ENCODE results near the gene SH3BGR. TPM values are rescaled to one million over a fixed set of nuclear protein-coding genes. Genes with fewer than 3 reads are reported as not detected.

The SH3BGR gene
- total and polyA plus RNA-seq, 12 donors, result 87.8 to 243 (median 144) TPM

GRCh38 chr21:39461419-39461818 lies 9.6 kb downstream of the SH3BGR start:
- no peak for DNase-seq
- H3K27me3 ChIP-seq, result no peaks in the 10 kb centered on the region
- TF ChIP-seq, protein P1, sequence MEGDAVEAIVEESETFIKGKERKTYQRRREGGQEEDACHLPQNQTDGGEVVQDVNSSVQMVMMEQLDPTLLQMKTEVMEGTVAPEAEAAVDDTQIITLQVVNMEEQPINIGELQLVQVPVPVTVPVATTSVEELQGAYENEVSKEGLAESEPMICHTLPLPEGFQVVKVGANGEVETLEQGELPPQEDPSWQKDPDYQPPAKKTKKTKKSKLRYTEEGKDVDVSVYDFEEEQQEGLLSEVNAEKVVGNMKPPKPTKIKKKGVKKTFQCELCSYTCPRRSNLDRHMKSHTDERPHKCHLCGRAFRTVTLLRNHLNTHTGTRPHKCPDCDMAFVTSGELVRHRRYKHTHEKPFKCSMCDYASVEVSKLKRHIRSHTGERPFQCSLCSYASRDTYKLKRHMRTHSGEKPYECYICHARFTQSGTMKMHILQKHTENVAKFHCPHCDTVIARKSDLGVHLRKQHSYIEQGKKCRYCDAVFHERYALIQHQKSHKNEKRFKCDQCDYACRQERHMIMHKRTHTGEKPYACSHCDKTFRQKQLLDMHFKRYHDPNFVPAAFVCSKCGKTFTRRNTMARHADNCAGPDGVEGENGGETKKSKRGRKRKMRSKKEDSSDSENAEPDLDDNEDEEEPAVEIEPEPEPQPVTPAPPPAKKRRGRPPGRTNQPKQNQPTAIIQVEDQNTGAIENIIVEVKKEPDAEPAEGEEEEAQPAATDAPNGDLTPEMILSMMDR (IDR thresholded peaks at IDR 0.05), result no peak
- H3K36me3 ChIP-seq, result peaks cover 0 to 21% (median 0%) of the 10 kb centered on the region in 9 donors
- no peak overlapping the region for H3K27ac ChIP-seq
- no peaks in the 10 kb centered on the region for H3K9me3 ChIP-seq
- intact Hi-C loops (cut with DNase I), result no loop called here
- no peak for ATAC-seq
- H3K4me3 ChIP-seq, result no peak overlapping the region
- 71% methylated on average over 3 of the region's 3 CpGs for WGBS, 2 donors
- H3K4me1 ChIP-seq, result peaks cover 0 to 5% (median 0%) of the 10 kb centered on the region in 9 donors

GRCh38 chr21:39463308-39463707 lies 11.5 kb downstream of the SH3BGR start:
- Histone ChIP-seq H3K9me3 (no peaks in the 10 kb centered on the region), H3K4me3 (no peak overlapping the region), H3K27ac (no peak overlapping the region), H3K36me3 (peaks cover 0 to 21% (median 0%) of the 10 kb centered on the region in 9 donors), H3K4me1 (no peaks in the 10 kb centered on the region), H3K27me3 (no peaks in the 10 kb centered on the region)
- no peak for ATAC-seq
- no peak for DNase-seq
- WGBS, 2 donors, result 79 to 80% methylated on average over 3 of the region's 3 CpGs
- TF ChIP-seq, protein P1 (IDR thresholded peaks at IDR 0.05), result no peak
- intact Hi-C loops (cut with DNase I), result no loop called here

- H3K9me3 ChIP-seq, result no peaks in the 10 kb centered on the region
- ATAC-seq (no peak), DNase-seq (no peak)
- intact Hi-C loops (cut with DNase I), result no loop called here
- no peak overlapping the region for H3K4me3 ChIP-seq
- no peaks in the 10 kb centered on the region for H3K27me3 ChIP-seq
- H3K27ac ChIP-seq, result no peak overlapping the region
- peaks cover 0 to 21% (median 0%) of the 10 kb centered on the region in 9 donors for H3K36me3 ChIP-seq
- no peaks in the 10 kb centered on the region for H3K4me1 ChIP-seq
- TF ChIP-seq, protein P1 (IDR thresholded peaks at IDR 0.05), result no peak
Observed at GRCh38 chr21:39466584-39466983, 14.8 kb downstream of the SH3BGR start.

DNA sequence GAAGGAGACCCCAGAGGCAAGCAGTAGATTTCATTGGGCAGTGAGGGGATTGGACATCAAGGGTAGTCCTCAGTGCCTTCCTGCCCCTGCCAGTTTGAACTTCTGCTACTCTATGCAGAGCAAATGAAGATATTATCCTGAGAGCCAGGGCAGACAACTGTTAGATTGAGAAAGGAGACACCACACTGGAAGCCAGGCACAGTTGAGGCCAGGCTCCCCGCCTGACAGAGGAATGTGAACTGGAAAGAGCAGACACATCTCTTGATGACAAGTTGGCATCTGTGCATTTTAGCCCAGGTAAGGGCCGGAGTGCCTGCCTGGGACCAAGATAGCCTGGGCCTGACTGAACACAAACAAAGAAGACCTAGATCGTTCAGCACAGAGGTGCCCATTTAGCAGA lies 16.0 kb downstream of the SH3BGR start:
- WGBS, 2 donors, result 41 to 63% methylated on average over 3 of the region's 3 CpGs
- Histone ChIP-seq H3K4me1 (no peaks in the 10 kb centered on the region), H3K4me3 (no peak overlapping the region), H3K27me3 (no peaks in the 10 kb centered on the region), H3K36me3 (peaks cover 0 to 19% (median 0%) of the 10 kb centered on the region in 9 donors), H3K9me3 (no peaks in the 10 kb centered on the region), H3K27ac (no peak overlapping the region)
- intact Hi-C loops (cut with DNase I), result no loop called here
- DNase-seq (no peak), ATAC-seq (no peak)
- TF ChIP-seq, protein P1 (IDR thresholded peaks at IDR 0.05), result no peak

Measured in heart right ventricle (tissue), 16 donors.